Measurements from ENCODE around the gene NDFIP1.

The NDFIP1 gene

GRCh38 chr5:142095035-142095434 is 13.5 kb upstream of the NDFIP1 start:
- peak in 1 of 2 donors; percentile 43 for DNase-seq

DNA sequence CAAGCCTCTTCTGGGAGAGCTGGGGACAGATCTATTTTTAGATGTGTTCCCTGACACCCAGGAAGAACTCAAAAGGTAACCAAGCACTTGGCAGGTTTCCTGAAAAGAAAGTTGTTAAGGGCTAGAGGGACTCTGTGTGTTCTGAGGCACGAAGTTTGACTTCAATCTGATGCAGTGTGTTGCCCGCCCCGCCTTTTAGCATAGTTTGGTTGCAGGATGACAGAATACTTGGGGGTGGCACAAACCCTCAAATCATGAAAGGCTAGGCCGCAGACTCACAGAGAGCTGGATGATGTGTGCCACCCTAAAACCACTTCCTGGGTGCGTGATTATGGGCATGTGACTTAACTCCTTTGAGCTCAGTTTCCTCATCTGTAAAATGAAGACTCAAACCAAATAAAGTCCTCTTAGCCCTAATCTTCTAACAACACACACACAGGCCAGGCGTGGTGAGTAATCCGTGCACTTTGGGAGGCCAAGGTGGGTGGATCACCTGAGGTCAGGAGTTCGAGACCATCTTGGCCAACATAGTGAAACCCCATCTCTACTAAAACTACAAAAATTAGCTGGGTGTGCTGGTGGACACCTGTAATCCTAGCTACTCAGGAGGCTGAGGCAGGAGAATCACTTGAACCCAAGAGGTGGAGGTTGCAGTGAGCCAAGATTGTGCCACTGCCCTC is 12.8 kb upstream of the NDFIP1 start:
- peak; percentile 87 for DNase-seq

DNA sequence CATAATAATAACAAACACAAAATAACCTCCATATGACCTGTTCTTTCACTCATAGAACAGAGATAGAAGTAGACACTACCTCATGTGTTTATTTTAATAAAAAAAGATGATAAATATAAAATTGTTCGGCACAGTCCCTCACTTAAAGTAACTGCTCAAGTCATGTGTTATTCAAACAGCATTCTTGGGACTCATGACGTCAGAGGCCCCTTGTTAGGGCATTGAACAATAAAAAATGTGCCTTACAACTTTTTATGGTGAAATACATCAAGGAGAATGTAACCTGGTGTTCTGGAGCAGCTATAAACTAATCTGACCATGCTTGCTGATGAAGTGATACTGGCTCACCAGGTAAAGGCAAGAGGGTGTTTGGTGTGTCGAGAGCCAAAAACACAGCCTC is 12.2 kb upstream of the NDFIP1 start:
- DNase-seq, result peak in 1 of 2 donors; percentile 38

DNA sequence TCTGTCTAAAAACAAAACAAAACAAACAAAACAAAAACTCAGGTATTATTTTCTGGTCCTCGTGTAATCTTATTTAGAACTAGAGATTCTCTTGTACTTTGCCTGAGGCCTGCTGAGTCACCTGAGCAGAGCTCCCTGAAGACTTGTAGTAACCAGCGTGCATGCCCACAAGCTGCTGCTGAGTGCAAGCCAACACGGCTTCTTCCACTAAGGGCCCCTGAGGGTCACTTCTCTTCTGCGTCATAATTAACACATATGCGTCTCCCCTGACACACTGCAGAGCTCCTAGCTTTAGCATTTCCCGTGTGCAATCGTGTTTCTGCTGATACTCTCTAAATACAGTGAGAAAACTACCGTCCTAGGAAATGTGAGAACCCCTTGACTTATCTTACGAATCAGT is 10.9 kb upstream of the NDFIP1 start:
- peak in 1 of 2 donors; percentile 44 for DNase-seq

- DNase-seq, result no peak
Measured at GRCh38 chr5:142098275-142098674, 10.3 kb upstream of the NDFIP1 start.

DNA sequence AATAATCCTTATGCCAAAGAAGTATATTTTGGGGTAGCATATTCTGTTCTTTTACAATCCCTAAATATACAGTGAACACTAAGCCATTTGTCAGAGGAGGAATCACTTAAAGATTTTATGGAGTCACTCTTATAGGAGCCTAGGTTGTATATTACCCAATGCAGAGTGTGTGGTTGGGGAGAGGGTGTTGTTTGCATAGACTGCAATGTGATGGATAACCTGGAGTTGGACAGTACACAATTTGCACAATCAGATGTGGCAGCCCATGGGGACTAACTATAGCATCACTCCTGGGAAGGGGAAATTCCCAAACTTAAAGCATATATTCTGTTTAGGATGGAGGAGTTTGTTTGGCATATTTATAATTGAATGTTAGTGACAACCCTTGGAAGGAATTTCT is 9.6 kb upstream of the NDFIP1 start:
- no peak for DNase-seq

DNA sequence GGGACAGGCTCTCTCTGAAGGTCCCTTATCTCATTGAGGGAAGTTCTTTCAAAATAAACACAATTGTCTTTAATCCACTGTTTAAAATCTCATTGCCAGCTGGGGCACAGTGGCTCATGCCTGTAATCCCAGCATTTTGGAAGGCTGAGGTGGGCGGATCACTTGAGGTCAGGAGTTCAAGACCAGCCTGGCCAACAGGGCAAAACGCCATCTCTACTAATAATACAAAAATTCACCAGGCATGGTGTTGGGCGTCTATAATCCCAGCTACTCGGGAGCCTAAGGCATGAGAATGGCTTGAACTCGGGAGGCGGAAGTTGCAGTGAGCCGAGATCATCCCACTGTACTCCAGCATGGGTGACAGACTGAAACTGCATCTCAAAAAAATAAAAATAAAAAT is 8.3 kb upstream of the NDFIP1 start:
- DNase-seq, result no peak

DNA sequence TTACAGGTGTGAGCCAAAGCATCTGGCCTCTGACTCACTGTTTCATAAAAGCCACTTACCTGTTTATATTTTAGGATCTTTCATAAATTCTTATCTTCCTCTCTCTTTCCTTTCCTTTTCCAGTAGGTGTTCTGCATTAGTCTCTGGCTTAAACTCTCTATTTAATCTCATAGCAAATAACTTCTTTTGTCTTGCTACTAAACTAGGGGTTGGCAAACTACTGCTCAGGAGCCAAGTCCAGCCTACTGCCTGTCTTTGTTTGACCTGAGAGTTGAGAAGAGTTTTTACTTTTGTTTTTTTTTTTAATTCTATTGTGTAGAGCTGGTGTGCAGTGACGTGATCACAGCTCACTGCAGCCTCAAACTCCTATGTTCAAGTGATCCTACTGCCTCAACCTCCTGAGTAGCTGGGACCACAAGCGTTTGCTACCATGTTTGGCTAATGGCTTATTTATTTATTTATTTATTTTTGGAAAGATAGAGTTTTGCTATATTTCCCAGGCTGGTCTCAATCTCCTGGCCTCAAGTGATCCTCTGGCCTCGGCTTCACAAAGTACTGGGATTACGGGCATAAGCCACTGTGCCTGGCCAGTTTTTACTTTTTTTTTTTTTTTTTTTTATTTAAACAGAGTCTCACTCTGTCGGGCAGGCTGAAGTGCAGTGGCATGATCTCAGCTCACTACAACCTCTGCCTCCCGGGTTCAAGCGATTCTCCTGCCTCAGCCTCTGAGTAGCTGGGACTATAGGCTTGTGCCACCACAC is 5.4 kb upstream of the NDFIP1 start:
- no peak for DNase-seq

DNA sequence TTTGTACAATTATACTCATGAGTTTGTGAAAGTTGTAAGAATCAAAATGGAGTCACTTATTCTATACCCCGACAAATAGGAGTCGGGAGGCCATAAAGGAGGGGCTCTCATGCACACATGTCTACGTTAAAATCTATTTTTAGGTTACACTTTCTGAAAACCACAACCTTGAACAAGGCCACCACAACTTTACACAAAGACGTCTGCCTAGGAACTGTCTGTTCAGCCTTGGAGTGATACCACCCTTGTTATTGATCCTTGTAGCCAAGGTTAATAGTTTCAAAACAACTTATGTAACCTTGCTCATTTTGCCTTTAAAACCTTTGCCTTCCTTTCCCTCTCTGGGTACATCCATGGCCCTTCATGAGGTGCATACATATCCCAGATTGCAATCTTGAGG is 4.1 kb upstream of the NDFIP1 start:
- DNase-seq, result peak; percentile 73 to 75

- DNase-seq, result no peak
Measured at GRCh38 chr5:142106061-142106460, 2.5 kb upstream of the NDFIP1 start.

GRCh38 chr5:142107036-142107735 is 1.4 kb upstream of the NDFIP1 start:
- DNase-seq, result no peak

GRCh38 chr5:142107736-142108431 is 695 bp upstream of the NDFIP1 start:
- DNase-seq, result no peak

- peak; percentile 41 to 59 for DNase-seq
Measured at GRCh38 chr5:142109331-142110045, 909 bp downstream of the NDFIP1 start.

- DNase-seq, result no peak
Measured at GRCh38 chr5:142110046-142110531, 1.5 kb downstream of the NDFIP1 start.

DNA sequence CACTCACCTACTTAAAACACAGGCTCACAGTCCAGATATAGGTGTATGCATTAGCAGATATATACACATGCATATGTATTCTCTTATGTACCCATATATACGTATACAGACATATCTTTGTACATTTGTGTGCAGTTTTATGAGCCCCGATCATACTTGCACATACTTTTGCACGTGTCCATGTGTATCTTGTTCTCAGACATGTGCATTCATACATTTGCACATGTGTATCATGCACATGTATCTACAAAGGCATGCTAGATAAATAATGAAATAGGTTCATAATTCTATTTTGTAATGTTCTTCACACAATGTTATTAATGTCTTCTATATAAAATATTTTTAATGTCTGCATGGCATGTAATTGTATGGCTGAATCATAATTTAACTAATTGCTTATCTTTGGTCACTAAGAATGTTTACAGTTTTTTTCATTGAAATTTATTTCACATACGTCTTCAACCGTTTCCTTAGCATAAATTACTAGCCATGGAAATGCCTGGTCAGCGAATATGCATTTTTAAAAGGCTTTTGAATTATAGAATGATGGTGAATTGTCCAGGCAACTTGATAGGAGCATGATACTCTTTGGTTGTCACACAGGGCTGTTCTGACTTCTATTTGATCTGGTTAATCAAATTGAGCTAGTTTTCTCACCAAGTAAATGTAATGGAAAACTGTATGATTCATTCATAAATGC is 2.6 kb downstream of the NDFIP1 start:
- DNase-seq, result no peak

- no peak for DNase-seq
Measured at GRCh38 chr5:142114687-142115086, 6.1 kb downstream of the NDFIP1 start.

DNA sequence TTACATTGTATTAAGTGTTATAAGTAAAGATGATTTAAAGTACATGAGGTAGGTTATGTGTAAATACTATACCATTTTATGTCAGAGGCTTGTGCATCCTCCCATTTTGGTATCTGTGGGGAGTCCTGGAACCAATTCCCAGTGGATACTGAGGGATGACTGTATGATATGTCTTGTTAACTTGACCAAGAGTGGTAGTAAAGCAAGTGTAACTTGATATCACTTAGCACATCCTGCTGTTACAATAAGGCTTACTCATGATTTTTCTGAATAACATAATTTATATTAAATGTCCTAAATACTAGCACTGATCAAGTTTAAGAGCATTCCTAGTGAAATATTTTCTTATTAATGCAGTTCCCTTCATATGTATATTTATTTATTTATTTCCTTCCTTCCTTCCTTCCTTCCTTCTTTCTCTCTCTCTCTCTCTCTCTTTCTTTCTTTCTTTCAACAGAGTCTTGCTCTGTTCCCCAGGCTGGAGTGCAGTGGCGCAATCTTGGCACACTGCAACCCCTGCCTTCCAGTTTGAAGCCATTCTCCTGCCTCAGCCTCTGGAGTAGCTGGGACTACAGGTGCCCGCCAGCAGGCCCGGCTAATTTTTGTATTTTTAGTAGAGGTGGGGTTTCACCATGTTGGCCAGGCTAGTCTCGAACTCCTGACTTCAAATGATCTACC is 7.5 kb downstream of the NDFIP1 start:
- no peak for DNase-seq

DNA sequence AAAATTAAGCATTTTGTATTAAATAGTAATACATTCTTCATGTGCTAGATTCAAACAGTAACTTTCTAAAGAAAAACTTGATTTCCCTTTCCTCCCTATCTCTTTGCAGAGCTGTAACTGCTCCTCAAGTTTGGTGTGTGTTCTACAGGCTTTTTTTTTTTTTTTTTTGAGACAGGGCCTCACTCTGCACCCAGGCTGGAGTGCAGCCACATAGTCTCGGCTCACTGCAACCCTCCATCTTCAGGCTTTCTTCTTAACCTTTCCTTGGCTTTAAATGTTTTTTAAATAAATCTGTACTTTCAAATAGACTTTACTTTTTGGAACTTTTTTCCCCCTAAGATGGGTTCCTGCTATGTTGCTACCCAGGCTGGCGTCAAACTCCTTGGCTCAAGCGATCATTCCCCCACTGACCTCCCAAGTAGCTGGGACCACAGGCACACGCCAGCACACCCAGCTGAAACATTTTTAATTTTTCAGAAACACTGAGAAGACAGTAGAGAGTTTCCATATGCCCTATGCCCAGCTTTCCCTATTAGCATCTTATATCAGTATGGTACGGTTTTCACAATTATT is 9.1 kb downstream of the NDFIP1 start:
- DNase-seq, result no peak

DNA sequence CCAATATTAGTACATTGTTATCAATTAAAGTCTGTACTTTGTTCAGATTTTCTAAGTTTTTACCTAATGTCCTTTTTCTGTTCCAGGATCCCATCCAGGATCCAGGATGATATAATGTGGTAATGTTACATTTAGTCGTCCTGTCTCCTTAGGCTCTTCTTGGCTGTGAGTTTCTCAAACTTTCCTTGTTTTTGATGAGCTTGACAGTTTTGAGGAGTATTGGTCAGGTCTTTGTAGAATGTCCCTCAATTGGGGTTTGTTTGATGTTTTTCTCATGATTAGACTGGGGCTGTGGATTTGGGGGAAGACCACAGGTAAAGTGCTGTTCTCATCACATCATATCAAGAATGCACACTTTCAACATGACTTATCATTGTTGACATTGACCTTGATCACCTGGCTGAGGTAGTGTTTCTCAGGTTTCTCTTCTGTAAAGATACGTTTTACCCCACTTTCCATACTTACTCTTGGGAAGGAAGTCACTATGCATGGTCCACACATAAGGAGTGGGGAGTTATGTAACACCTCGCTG is 9.6 kb downstream of the NDFIP1 start:
- no peak for DNase-seq

DNA sequence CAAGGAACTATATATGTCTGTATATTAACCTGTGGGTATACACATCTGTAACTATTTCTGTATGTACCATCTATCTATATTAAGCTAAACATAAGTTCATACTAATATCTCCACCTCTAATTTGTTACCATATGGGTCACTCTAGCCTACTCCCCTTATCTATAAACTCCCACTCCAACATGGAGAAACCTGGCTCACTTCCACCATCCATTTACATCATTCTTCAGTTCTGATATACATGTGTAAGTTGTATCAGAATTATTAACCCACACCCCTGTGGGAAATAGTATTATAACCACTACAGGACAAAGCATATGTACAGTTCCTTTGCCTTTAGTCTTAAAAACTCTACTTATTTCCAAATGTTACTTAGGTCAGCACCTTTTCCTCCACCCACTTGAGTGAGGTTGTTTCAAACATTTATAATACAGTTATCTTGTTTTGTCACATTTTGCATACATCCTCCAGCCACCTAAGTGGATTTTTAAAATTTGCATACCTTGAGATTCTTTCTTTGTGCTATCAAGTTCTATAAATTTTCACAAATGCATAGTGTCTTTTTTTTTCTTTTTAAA is 10.6 kb downstream of the NDFIP1 start:
- no peak for DNase-seq
